GM12892 (cell line): ENCODE results near the gene DRG1.

Experiments
- POLR2A ChIP-seq: IDR thresholded peaks from 2 replicates; pipeline ENCODE4 v1.6.1; 2011; ENCODE audit warnings: low read depth, low read length, control low read depth
- POLR2AphosphoS5 ChIP-seq: IDR thresholded peaks from 2 replicates; pipeline ENCODE4 v1.6.1; 2011; ENCODE audit warnings: low read depth, low read length, control low read depth
- TAF1 ChIP-seq: IDR thresholded peaks from 2 replicates; pipeline ENCODE4 v1.6.1; 2011; ENCODE audit warnings: low read depth, mild to moderate bottlenecking, control low read depth, low read length, borderline replicate concordance

- TF ChIP-seq POLR2A = no peak
- TF ChIP-seq POLR2AphosphoS5 = no peak
- no peak for TF ChIP-seq TAF1
Observed at GRCh38 chr22:31349960-31350359, 49.4 kb upstream of the DRG1 start.
